Adrenal gland (tissue), 5 donors: Measurements from ENCODE around the gene USP8.

Experiments
- CTCF ChIP-seq, 6 experiments: fragments of 450-650 bp in 4 of 6; fragments of 200-600 bp in 2 of 6; sonication (generic) in 1 of 6; IDR thresholded peaks; 1 replicate in 5 of 6; 2 replicates in 1 of 6; pipeline versions ENCODE4 v1.5.1 to v1.8.0; 2016 to 2021; ENCODE audit warnings: antibody characterized with exemption in 6 of 6, mild to moderate bottlenecking in 2 of 6, moderate library complexity in 1 of 6
- POLR2A ChIP-seq, 2 donors: fragments of 450-650 bp; IDR thresholded peaks; one replicate each; pipeline ENCODE4 v1.6.1; 2017; ENCODE audit warnings: antibody characterized with exemption in 2 of 2, mild to moderate bottlenecking in 2 of 2, moderate library complexity in 1 of 2
- donor health status: DM: no; HTN: no; CAD: no.

GRCh38 chr15:50418041-50418583 lies 6.1 kb upstream of the USP8 start:
- TF ChIP-seq CTCF (IDR thresholded peaks at IDR 0.05), result no peak
- TF ChIP-seq POLR2A (IDR thresholded peaks at IDR 0.05), result no peak
